Measurements from ENCODE around the gene SDK2.

GRCh38 chr17:73338050-73338521 is 306.2 kb downstream of the SDK2 start:
- no peak for TF ChIP-seq TCF7 (IDR thresholded peaks at IDR 0.05; ENCODE audit: borderline replicate concordance)
- TF ChIP-seq EZH2 (IDR thresholded peaks at IDR 0.05; ENCODE audit: borderline replicate concordance, low read depth, low read length) = no peak

All from K562 (cell line).